Occipital lobe (tissue), 2 donors: ENCODE data around the gene HPCA. TPM values are rescaled to one million over a fixed set of nuclear protein-coding genes. Genes with fewer than 3 reads are reported as not detected.

Experiments used
- DNase-seq: peaks from one replicate; lab custom pipeline; 2025; lab: John Stamatoyannopoulos, UW
- total RNA-seq: library from RNA; depleted of rRNA; stranded (reverse); fragments of >200 nt; gene quantifications from one replicate; pipeline ENCODE4 v1.2.3, GENCODE V29; 2014

HPCA gene
- total RNA-seq, 1 donor from 2014 or later, result 44.0 TPM

GRCh38 chr1:32889731-32890278, 3.5 kb downstream of the HPCA start:
- DNase-seq, result no peak

DNA sequence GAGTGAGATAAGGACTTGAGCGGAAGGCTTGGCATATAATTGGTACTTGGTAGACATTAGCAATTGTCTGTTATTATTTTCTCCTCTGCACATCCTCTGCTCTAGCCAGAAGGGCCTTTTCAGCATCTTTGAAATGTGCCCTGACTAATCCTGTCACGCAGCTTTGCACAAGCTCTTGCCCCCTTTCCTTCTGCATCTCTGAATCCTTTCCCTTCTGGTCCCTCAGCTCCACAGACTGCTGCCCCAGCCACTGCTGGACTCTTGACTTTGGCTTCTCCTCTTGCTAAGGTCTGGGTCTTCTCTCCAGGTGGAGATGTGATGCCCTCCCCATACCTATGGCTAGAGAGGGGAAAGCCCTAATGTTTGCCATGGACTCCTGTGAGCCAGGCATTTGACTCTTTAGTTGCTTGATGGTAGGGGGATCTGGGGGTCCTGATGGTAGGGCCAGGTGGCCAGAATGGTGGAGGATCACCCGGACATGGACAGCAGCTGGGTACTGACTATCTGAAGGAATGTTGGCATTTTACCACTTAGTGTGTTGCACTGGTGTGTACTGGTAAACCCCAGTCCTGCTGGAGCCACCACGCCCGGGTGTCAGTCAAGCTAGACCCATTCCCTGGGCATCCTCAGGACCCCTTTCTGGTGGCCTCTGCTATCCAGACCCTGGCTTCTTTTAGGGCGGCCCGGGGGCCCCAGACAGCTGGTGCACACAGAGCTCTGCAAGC, 4.4 kb downstream of the HPCA start:
- no peak for DNase-seq

GRCh38 chr1:32891241-32891570, 4.9 kb downstream of the HPCA start:
- no peak for DNase-seq

GRCh38 chr1:32891630-32892029, 5.3 kb downstream of the HPCA start:
- DNase-seq, result no peak

- peak; percentile 77 for DNase-seq
Measured at GRCh38 chr1:32892368-32893197, 6.3 kb downstream of the HPCA start.

GRCh38 chr1:32893198-32894018, 7.1 kb downstream of the HPCA start:
- DNase-seq, result peak; percentile 36

GRCh38 chr1:32894019-32894600, 7.8 kb downstream of the HPCA start:
- no peak for DNase-seq

DNA sequence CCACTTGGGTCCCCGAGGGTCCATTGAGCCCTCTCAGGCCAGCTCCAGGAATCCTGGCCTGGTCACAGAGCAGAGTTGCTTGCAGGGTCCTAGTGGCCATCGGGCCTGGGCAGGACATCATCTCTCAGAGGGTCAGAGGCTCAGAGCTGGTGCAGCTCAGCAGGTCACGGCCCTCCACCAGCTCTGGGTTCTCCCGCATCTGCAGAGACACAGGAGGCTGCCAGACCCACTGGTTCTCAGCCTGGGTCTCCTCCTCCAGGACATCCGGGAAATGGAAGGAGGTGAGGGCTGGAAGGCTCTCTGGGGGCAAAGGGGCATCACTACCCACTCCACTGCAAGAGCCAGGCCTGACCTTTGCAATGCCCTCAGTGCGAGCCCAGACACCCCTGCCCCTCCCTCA, 8.4 kb downstream of the HPCA start:
- DNase-seq, result no peak

DNA sequence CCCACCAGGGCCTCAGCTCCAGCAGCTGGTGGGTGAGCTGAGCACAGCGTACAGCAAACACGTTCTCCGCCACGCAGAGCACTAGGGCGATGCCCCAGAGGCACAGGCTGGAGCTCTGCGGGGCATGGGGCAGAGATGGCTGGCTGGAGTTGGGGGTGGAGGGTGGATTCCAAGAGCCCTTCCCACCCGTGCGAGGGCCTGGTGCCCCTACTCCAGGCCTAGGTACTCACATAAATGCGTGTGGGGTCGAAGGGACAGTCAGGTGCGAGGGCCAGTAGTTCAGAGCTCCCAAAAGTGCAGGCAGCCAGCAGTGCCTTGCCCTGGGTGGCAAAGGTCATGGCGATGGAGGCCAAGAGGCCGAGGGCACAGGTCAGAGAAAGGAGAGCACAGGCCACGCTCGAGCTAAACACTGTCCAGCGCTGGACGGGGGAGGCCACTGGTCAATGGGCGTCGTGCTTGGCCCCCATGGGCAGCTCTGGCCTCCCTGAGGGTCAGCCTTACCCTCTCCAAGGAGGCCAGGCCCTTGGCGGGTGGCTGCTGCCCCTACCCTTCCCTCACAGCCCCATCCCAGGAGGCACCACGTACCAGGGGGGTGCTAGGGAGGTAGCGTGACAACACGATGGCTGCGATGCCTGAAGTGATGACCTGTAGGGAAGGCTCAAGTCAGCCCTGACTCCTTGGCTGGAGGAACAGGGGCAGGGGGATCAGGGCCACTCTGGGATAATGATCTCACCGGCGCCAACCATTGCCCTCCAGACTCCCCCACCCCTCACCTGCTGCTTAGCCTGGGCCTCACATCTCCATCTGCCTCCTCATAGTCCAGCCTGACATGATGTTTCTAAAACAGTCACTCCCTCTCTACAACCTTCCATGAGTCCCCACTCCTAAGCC, 9.3 kb downstream of the HPCA start:
- no peak for DNase-seq

DNA sequence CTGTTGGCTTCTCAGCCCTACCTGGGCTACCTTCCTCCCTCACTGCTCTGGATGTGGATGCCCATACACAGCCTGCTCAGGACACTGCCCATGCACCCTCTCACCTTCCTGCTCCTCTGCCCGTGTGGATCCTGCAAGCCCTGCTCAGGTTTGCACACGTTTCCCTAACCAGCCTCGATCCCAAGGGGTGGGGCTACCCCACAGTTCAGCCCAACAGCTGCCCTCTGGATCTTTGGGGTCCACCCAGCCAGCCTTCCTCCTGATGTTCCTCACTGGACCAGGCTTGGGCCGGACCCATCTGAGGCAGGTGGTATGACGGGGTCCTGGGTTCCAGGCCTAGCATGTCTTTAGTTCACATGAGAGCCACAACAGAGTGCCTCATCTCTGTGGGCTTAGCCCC, 10.2 kb downstream of the HPCA start:
- DNase-seq, result no peak

GRCh38 chr1:32897082-32898049, 11.1 kb downstream of the HPCA start:
- DNase-seq, result no peak

GRCh38 chr1:32898056-32898455, 11.8 kb downstream of the HPCA start:
- no peak for DNase-seq

- no peak for DNase-seq
Measured at GRCh38 chr1:32898958-32899357, 12.7 kb downstream of the HPCA start.

DNA sequence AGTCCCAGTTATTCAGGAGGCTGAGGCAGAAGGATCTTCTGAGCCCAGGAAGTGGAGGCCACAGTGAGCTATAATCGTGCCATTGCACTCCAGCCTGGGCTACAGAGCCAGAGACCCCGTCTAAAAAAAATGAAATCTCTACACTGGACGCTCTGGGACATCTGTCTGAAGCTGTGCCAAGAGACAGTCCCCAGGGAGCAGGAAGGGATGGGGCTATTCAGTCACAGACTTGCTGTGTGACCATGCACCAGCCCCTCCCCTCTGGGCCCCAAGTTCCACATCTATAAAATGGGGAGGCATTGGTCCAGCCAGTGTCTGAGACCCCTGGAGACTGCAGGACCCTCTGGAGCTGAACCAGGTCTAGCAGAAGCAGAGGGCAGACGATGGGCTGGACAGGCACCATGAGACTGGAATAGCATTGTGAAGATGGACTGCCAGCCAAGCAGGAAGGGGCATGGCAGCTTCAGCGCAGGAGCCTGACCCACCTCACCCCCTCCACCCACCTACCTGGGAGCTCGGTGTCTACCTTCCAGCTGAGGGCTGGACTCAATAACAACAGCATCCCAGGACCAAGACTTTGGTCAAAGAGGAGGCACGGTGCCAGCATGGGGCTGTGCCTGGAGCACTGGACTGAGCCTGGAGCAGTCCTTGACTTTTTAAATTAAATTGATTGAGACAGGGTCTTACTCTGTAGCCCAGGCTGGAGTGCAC, 13.4 kb downstream of the HPCA start:
- no peak for DNase-seq

DNA sequence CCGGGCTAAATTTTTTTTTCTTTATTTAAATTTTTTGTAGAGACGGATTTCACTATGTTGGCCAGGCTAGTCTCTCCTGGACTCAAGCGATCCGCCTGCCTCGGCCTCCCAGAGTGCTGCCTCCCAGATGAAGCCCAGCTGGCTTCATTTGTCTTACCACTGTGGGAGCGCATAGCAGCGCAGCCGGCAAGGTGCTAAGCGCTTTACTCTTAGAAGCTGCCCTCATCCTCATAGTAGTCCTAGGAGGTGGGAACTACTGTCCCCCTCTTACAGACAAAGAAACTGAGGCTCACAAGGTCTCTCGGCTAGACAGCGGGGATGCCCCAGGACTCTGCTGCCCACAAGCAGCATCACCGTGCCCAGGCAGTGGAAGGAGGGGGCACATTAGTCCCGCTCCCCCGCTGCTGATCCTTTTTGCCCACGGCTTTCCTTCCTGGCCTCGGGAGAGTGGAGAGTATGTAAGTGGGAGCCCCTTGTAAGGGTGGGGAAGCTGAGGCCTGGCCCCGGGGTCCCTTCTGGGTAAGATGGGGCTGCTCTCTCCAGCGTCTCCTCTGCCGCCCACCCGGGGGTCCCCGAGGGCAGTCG, 14.2 kb downstream of the HPCA start:
- no peak for DNase-seq

- DNase-seq, result no peak
Measured at GRCh38 chr1:32900956-32901822, 14.9 kb downstream of the HPCA start, which contains the start of gene TMEM54. Gene TMEM54 (minus strand): TSS chr1:32901389. CDS start chr1:32901238, 151 bp downstream.
